GM11168 (cell line): Measurements from ENCODE around the gene OR51A7.
"Not testable (repeated sequence)": the region's sequence is repeated elsewhere in the genome, so short reads cannot be mapped to it uniquely, and the experiment has no call there.

ENCODE experiments used
- in situ Hi-C: fragments of 300-500 bp; cut with MboI; formaldehyde crosslinking; loops from one replicate; pipeline ENCODE4 v1.12.0; 2022; ENCODE audit warnings: low sequenced_read_pairs; ENCODE audit not compliant: unreplicated experiment

Gene OR51A7

GRCh38 chr11:4903484-4903883, at the start of gene OR51A7:
TSS of gene OR51A7 (plus strand) at chr11:4903783. CDS start at chr11:4907370, 3,587 bp downstream.
- in situ Hi-C loops = no loop called here

- in situ Hi-C loops = not testable (repeated sequence)
These were observed 49.3 kb upstream of the OR51A7 start for GRCh38 chr11:4854286-4854685.

GRCh38 chr11:4862447-4863236, 40.9 kb upstream of the OR51A7 start:
- in situ Hi-C loops = no loop called here

- in situ Hi-C loops = no loop called here
These were observed 39.7 kb upstream of the OR51A7 start for GRCh38 chr11:4863876-4864275.

DNA sequence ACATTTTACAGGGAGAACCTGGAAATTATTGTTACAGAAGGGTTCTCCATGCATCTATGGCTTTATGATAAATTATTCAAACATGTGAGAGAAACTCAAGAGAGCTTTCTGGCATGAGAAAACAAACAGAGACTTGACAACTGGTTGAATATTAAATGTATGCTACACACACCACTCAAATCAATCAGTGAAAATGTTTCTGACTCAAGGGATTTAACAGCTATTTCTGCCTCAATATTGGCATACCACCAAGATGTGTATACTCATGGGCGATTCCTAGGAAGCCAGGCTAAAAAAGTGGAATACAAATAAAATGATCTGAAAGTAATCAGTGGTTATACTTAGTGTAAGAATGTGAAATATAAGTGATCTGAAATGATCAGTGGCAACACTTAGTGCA, 37.7 kb upstream of the OR51A7 start:
- in situ Hi-C loops = no loop called here

DNA sequence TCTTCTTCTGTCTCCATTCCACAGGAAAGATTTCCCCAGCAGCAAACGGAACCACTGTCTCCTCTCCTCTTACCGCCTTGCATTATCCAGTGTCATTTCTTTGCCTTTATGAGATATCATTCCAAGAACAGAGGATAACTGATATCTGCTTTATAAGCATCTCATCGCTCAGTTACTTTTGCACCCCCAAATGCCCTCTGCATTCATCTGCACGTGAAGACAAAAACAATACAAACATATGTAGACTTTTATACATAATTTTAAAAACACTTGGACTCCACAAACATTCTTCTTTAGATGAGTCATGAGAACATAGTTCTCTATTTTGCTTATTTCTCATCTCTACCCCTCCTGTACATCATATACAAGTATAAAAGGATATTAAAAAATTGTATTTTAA, 22.4 kb upstream of the OR51A7 start:
- in situ Hi-C loops = no loop called here

- in situ Hi-C loops = no loop called here
These were observed 21.6 kb upstream of the OR51A7 start, which contains the start of gene OR51T1 for GRCh38 chr11:4881860-4882500. TSS of gene OR51T1 (plus strand) at chr11:4881900. CDS start at chr11:4881900, 0 bp downstream.

GRCh38 chr11:4882543-4882942, 21.0 kb upstream of the OR51A7 start:
- in situ Hi-C loops = no loop called here

- in situ Hi-C loops = no loop called here
These were observed 19.2 kb upstream of the OR51A7 start for GRCh38 chr11:4884361-4884760.

DNA sequence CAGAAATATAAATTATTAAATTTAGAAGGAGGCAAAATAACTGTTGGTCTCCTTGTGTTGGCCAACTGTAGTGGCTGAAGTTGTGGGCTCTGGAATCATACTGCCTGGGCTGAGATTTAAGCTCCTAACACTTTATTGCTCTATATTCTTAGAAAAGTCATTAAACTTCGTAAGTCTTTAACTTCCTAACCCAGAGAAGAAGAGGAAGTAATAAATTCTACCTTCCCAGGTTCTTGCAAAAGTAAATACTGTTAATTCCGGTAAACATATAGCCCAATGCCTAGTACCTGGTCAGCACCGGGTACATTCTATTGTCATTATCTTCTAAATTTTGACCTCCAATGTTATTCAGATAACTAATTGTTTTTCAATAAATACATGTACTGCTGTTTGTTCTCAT, 17.4 kb upstream of the OR51A7 start:
- in situ Hi-C loops = no loop called here

DNA sequence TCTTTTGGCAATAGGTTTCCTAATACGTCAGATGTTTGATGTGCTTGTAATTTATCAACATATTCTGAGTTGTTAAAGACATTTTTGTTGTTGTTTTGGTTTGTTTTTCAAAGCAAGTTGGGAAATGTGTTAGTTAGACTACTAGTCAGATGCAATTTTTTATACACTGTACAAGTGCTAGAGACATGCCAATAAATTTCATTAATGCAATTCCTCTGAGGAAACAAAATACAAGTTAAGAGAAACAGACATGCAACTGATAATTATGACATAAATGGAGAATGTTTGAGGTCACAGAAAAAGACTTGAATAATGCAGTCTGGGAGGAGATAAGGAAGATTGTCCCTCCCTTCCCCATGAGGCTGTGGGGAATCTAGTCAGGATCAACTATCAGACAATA, 16.0 kb upstream of the OR51A7 start:
- in situ Hi-C loops = no loop called here

DNA sequence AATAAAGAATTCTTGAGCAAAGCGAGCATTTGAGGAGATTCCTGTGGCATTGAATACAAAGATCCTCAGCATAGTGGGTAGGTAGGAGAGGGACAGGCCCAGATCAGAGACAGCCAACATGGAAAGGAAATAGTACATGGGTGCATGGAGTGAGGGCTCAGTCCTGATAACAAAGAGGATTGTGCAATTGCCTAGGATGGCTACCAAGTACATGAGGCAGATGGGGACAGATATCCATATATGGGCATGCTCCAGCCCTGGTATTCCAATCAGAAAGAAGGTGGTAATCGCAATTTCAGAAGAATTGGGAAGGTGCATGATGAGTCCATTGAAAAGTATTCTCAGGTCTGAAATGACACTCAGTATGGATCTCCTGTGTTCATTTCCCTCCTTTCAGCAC, 13.3 kb upstream of the OR51A7 start:
- in situ Hi-C loops = no loop called here

DNA sequence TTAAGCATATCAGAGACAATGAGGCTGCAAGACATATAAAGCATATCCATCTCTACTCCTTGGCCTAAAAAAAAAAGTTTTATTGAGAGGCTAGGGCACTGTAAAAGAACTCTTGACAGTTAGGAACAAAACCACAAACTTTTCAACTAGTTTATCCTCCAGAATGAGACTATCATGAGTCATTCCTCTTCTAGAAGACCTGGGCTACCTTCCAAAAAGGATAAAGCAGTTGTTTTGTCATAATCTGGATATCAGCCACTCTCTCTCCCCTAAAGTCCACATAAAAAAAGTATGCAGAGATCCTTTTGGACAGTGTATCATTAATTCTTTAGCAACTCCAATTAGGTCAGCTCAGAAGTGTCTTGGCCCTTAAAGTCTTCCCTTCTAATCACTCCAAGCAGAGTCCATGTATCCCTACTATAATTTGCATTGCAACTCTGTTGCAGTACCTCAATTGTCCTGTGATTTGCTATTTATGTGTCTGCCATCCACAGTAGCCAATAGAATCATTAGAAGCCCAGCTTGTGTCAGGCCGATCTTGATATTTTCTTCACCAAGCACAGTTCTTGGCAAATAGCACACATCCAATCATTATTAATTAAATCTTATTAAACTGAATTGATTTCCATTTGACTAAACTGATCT, 11.5 kb upstream of the OR51A7 start:
- in situ Hi-C loops = no loop called here

DNA sequence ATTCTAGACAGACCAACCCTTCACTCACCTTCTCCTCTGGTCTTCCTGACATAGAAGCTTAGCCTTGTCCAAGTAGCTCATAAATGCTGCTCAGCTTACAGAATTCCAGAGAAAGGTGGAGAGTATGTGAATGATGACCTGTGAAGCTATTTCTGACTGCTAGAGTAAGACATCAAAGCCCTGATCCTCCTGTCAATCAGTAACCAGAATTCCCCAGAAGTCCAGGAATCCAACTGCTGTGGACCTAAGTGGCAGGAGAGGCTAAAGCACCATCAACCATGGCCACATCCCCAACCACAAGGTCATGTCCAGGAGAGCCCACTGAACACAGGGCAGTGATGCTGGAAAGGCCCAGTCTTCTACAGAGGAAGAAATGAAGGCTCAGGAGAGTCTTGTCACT, 13.0 kb downstream of the OR51A7 start:
- in situ Hi-C loops = no loop called here

DNA sequence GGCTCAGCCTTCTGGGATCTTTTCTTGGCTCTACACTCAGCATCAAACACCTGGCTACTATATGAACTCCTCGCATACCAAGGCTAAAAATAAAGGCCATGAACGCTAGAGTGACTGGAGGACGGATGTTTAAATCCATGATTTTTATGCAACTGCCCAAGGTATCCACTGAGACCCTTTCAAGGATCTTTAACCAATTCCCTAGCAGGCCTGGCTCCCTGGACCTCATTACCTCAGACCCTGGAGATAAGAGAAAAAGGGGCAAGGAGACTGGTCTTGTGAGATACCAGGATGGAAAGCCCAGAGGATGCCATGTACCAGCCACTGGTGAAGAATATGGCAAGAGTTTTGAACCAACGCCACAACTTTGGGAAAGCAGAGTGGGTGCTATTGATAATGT, 15.7 kb downstream of the OR51A7 start, which contains the start of gene OR51G2:
Gene OR51G2 (minus strand): TSS at position 101 of the 400 bp plus-strand sequence. CDS start 3,687 bp downstream, outside the sequence.
- in situ Hi-C loops = no loop called here

- in situ Hi-C loops = no loop called here
These were observed 18.2 kb downstream of the OR51A7 start for GRCh38 chr11:4921796-4922195.

- in situ Hi-C loops = no loop called here
These were observed 18.7 kb downstream of the OR51A7 start for GRCh38 chr11:4922304-4922703.

DNA sequence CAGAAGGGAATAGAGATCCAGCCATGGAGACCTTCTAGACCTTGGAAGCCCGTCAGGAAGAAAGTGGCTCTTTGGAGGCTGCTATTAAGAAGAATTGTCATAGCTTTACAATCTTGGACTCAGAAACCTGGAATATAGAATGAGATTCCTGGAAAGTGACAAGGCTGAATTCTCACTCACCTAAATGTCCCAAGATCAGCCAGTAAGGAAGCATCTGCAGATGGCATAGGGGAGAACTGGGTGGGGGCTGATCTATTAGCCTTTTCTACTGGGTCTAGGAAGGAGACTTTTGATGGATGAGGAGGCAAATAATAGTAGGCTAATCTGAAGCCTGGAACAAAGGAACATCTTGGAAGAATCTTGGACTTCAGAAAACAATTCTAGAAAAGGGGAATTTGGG, 20.7 kb downstream of the OR51A7 start, which contains the start of gene OR51G1:
Gene OR51G1 (minus strand): TSS at position 101 of the 400 bp plus-strand sequence. CDS start 0 bp downstream, at position 101.
- in situ Hi-C loops = no loop called here

DNA sequence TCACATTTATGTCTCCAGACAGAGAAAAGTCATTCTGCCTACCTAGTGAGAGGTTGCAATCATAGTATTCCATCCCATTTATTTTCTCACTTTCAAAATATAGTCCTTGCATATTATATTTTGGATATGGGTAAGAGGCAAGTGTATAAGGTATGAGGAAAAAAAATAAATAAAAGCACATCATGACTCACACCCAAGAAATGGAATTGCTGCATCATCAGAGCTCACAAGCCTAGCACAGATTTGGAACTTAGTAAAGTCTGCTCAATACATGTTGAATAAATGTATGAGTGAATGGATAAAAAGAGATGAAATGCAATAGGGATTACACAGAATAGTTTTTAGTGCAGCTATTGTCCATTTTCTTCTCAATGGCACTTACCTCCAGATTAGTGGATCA, 23.0 kb downstream of the OR51A7 start:
- in situ Hi-C loops = no loop called here

DNA sequence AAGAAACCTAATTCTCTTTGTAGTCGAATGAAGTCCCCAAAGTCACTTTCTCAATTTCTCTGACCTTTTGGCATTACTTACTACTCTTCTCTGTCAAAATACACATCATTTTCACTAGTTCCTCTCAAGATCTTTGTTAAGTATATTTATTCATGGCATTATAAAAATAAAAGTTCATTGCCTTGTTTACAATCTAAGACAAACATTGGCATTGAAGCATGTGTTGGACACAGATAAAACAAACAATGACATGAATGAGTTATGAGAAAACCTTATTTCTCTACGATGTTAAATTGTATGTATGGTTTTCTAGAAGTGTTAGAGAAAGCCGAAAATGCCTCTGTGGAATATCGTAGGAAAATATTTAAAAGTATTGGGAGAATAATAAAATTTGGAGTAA, 29.2 kb downstream of the OR51A7 start:
- in situ Hi-C loops = no loop called here

DNA sequence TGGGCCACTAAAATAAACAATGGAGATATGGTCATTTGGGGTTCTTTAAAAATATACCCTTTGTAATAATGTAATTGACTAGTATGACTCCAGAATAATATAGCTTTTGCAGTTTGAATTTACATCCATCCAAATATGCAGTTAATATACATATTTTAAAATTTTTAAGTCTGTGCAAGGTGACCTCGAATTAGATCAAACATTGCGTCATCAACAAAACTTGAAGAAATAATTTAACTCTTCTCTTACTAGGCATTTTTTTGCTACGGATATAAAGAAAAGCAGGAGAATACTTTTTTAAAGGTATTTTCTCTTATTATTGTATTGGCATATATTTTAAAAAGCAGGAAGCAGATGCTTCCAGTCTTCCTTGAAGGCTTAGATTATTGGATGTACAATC, 33.2 kb downstream of the OR51A7 start:
- in situ Hi-C loops = no loop called here
